Epithelial cell of esophagus (primary cell): ENCODE results near the gene DGKI.

Experiments used
- DNase-seq: peaks from one replicate; pipeline ENCODE4 v3.0.0; 2010; ENCODE audit warnings: low read depth
- H3K4me3 ChIP-seq: 2 replicates; pipeline ENCODE4 v1.5.1; 2011; ENCODE audit warnings: mild to moderate bottlenecking, low read length, control low read depth
- CTCF ChIP-seq: IDR thresholded peaks from 2 replicates; pipeline ENCODE4 v1.5.1; 2011; ENCODE audit warnings: low read depth, mild to moderate bottlenecking, low read length, control low read depth, inconsistent platforms; ENCODE audit not compliant: insufficient read depth; ENCODE audit errors: missing control alignments

Gene DGKI

DNA sequence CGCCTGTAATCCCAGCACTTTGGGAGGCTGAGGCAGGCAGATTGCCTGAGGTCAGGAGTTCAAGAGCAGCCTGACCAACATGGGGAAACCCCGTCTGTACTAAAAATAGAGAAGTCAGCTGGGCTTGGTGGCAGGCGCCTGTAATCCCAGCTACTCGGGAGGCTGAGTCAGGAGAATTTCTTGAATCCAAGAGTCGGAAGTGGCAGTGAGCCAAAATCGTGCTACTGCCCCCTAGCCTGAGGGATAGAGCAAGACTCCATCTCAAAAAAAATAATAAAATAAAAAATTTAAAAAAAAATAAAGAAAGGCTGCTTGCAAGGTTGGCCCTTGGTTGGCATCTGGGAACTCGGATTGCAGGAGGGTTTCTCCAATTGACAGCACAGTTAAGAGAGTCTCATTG, 221.6 kb downstream of the DGKI start:
- no peak for TF ChIP-seq CTCF
- DNase-seq = peak; percentile 6
- H3K4me3 ChIP-seq = no peak overlapping the region

- TF ChIP-seq CTCF = no peak
- DNase-seq = no peak
- no peak overlapping the region for H3K4me3 ChIP-seq
Measured at GRCh38 chr7:137619181-137619580, 227.6 kb downstream of the DGKI start.

GRCh38 chr7:137618748-137619147, 228.0 kb downstream of the DGKI start:
- no peak for DNase-seq
- no peak for TF ChIP-seq CTCF

GRCh38 chr7:137613006-137613525, 233.7 kb downstream of the DGKI start:
- DNase-seq = no peak
- no peak overlapping the region for H3K4me3 ChIP-seq
- no peak for TF ChIP-seq CTCF

More at GRCh38 chr7:137618748-137619147, 228.0 kb downstream of the DGKI start:
- H3K4me3 ChIP-seq = no peak overlapping the region

GRCh38 chr7:137611606-137612005, 235.2 kb downstream of the DGKI start:
- TF ChIP-seq CTCF = no peak
- no peak overlapping the region for H3K4me3 ChIP-seq
- DNase-seq = no peak

- H3K4me3 ChIP-seq = no peak overlapping the region
- no peak for TF ChIP-seq CTCF
- DNase-seq = no peak
Measured at GRCh38 chr7:137609500-137609899, 237.3 kb downstream of the DGKI start.

DNA sequence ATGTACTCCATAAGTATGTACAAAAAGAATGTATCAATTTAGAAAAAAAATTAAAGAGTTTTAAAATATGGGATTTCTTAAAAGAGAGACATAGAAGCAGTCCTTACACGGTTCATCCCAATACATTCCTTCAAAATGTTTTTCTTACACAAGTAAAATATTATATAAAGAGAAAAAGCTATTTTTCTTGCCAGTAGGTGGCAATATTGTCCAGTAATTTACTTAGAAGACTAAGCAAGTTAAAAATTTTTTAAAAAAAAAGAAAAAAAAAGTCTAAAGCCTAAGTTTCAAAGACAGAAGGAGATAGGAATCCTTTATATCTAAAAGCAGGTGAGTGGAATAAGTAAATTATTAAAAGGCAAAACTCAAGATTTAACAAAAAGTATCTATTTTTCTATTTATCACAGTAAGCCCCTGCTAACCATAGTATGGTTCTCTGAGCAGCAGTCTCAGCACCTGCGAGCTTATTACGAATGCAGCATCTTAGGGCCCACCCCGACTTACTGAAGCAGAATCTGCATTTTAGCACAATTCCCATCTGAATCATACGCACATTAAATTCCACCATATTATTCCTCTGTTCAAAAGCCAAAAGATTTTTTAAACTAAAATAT, 240.6 kb downstream of the DGKI start:
- peak; percentile 11 for TF ChIP-seq CTCF
- DNase-seq = peak; percentile 54
- H3K4me3 ChIP-seq = no peak overlapping the region
